SK-N-SH (cell line): ENCODE data around the gene POLR3G. TPM values are rescaled to one million over a fixed set of nuclear protein-coding genes. Genes with fewer than 3 reads are reported as not detected.

Source experiments
- CTCF ChIA-PET: fragments of 300-600, 350-600 bp; formaldehyde crosslinking; extraction: SDS; loops from one replicate; lab custom pipeline; 2021; lab: Yijun Ruan, JAX
- POLR2A ChIA-PET: fragments of 350-600 bp; sonication (Branson Sonifier 250); formaldehyde crosslinking; extraction: SDS; loops from one replicate; lab custom pipeline; 2020; ENCODE audit warnings: antibody characterized with exemption, inconsistent platforms; lab: Yijun Ruan, JAX
- DNase-seq: peaks from one replicate; pipeline ENCODE4 v3.0.0; 2012
- H2AFZ ChIP-seq: fragments of 200-600 bp; sonication (generic); 2 replicates; pipeline ENCODE4 v1.8.1; 2016; ENCODE audit warnings: antibody characterized with exemption, mild to moderate bottlenecking, low read depth
- H3F3A ChIP-seq: fragments of 200-600 bp; sonication (generic); replicated peaks from 2 replicates; pipeline ENCODE3; 2016; ENCODE audit warnings: antibody characterized with exemption, mild to moderate bottlenecking; ENCODE audit not compliant: insufficient read depth
- H3K27ac ChIP-seq, 2 experiments: fragments of 200-500 bp in 1 of 2; fragments of 200-600 bp in 1 of 2; sonication (Bioruptor generic) in 1 of 2; sonication (generic), shearing (Covaris generic) in 1 of 2; 2 replicates each; pipeline versions ENCODE4 v1.5.1 to v1.6.1; 2014 to 2016; ENCODE audit warnings: low read depth in 2 of 2, inconsistent platforms in 1 of 2, low read length in 1 of 2, mild to moderate bottlenecking in 1 of 2, mixed read lengths in 1 of 2
- H3K27me3 ChIP-seq: fragments of 200-600 bp; sonication (generic), shearing (Covaris generic); 2 replicates; pipeline ENCODE4 v1.6.1; 2016; ENCODE audit warnings: mixed run types; ENCODE audit not compliant: insufficient read depth
- H3K36me3 ChIP-seq, 2 experiments: fragments of 200-500 bp in 1 of 2; fragments of 200-600 bp in 1 of 2; sonication (Bioruptor generic) in 1 of 2; sonication (generic) in 1 of 2; replicated peaks in 1 of 2; 2 replicates each; pipeline versions ENCODE3 to v1.5.1; 2014 to 2016; ENCODE audit warnings: low read length in 1 of 2, mild to moderate bottlenecking in 1 of 2; ENCODE audit not compliant: insufficient read depth in 2 of 2, control insufficient read depth in 1 of 2
- H3K4me1 ChIP-seq, 2 experiments: fragments of 200-500 bp in 1 of 2; fragments of 200-600 bp in 1 of 2; sonication (Bioruptor generic) in 1 of 2; sonication (generic), shearing (Covaris generic) in 1 of 2; 2 replicates each; pipeline versions ENCODE4 v1.5.1 to v1.6.1; 2014 to 2016; ENCODE audit warnings: low read depth in 1 of 2, low read length in 1 of 2, mixed run types in 1 of 2; ENCODE audit not compliant: insufficient read depth in 2 of 2, control insufficient read depth in 1 of 2
- H3K4me2 ChIP-seq: fragments of 200-600 bp; sonication (generic), shearing (Covaris generic); 2 replicates; pipeline ENCODE4 v1.6.1; 2017; ENCODE audit warnings: mixed run types
- H3K4me3 ChIP-seq, 2 experiments: fragments of 200-500 bp in 1 of 2; fragments of 200-600 bp in 1 of 2; sonication (Bioruptor generic) in 1 of 2; sonication (generic), shearing (Covaris generic) in 1 of 2; 2 replicates each; pipeline versions ENCODE4 v1.5.1 to v1.8.1; 2014 to 2016; ENCODE audit warnings: low read depth in 2 of 2, inconsistent platforms in 1 of 2, low read length in 1 of 2, mild to moderate bottlenecking in 1 of 2, mixed read lengths in 1 of 2, moderate library complexity in 1 of 2
- H3K79me2 ChIP-seq: fragments of 200-600 bp; sonication (generic); 2 replicates; pipeline ENCODE4 v1.8.1; 2017; ENCODE audit warnings: mild to moderate bottlenecking; ENCODE audit not compliant: insufficient read depth
- H3K9ac ChIP-seq: fragments of 200-600 bp; sonication (generic); 2 replicates; pipeline ENCODE4 v1.6.1; 2017; ENCODE audit warnings: mixed run types
- H3K9me2 ChIP-seq: fragments of 200-600 bp; sonication (generic); 2 replicates; pipeline ENCODE4 v1.6.1; 2017; ENCODE audit warnings: mixed run types
- H3K9me3 ChIP-seq: fragments of 200-600 bp; sonication (generic); 2 replicates; pipeline ENCODE4 v1.6.1; 2017; ENCODE audit warnings: mixed run types, mild to moderate bottlenecking, moderate library complexity
- H4K20me1 ChIP-seq: fragments of 200-600 bp; sonication (generic); 2 replicates; pipeline ENCODE4 v1.6.1; 2017; ENCODE audit warnings: mild to moderate bottlenecking, mixed run types; ENCODE audit not compliant: insufficient read depth
- CHD2 ChIP-seq: fragments of 150-350 bp; IDR thresholded peaks from 2 replicates; pipeline ENCODE4 v1.6.1; 2018; ENCODE audit warnings: low read length; ENCODE audit not compliant: partially characterized antibody
- EZH2phosphoT487 ChIP-seq: fragments of 200-600 bp; sonication (generic); IDR thresholded peaks from 2 replicates; pipeline ENCODE4 v1.6.1; 2017; ENCODE audit warnings: low read depth, mixed run types, mild to moderate bottlenecking, antibody characterized with exemption, moderate library complexity, borderline replicate concordance
- GATA2 ChIP-seq: sonication (generic); formaldehyde crosslinking; IDR thresholded peaks from 2 replicates; pipeline ENCODE4 v1.5.0; 2020; ENCODE audit warnings: mild to moderate bottlenecking, missing genetic modification reagents
- JUND ChIP-seq: IDR thresholded peaks from 2 replicates; pipeline ENCODE4 v1.4.0; 2012
- MXI1 ChIP-seq: IDR thresholded peaks from 2 replicates; pipeline ENCODE4 v1.6.1; 2012; ENCODE audit warnings: mild to moderate bottlenecking, low read depth, low read length, improper control_type of control experiment
- NFIC ChIP-seq: IDR thresholded peaks from 2 replicates; pipeline ENCODE4 v1.4.0; 2012; ENCODE audit warnings: borderline replicate concordance
- RAD21 ChIP-seq: IDR thresholded peaks from 2 replicates; pipeline ENCODE4 v1.6.1; 2012; ENCODE audit warnings: mild to moderate bottlenecking, low read length
- RCOR1 ChIP-seq: fragments of 150-350 bp; IDR thresholded peaks from 2 replicates; pipeline ENCODE4 v1.6.1; 2017; ENCODE audit warnings: antibody characterized with exemption, low read length
- SIN3A ChIP-seq: IDR thresholded peaks from 2 replicates; pipeline ENCODE4 v1.6.1; 2012; ENCODE audit warnings: low read depth, mild to moderate bottlenecking, low read length, moderate library complexity, borderline replicate concordance
- WGBS: methylation state at CpG from one replicate; pipeline ENCODE4 v1.1.6; 2017; ENCODE audit warnings: low lambda C conversion rate; 5-methylcytosine and 5-hydroxymethylcytosine counted together
- polyA plus RNA-seq, 3 experiments: library from polyadenylated mRNA; depleted of rRNA; stranded (reverse); fragments of >200 nt; gene quantifications; 2 replicates each; pipeline ENCODE4 v1.2.3, GENCODE V29; 2012
- TF ChIP-seq, protein P1 (sequence below): IDR thresholded peaks from 2 replicates; pipeline ENCODE4; 2012
- TF ChIP-seq, protein P2 (sequence below): IDR thresholded peaks from 2 replicates; pipeline ENCODE4 v1.4.0; 2012; ENCODE audit warnings: low read depth, borderline replicate concordance
- TF ChIP-seq, protein P3 (sequence below): IDR thresholded peaks from 2 replicates; pipeline ENCODE4 v1.6.1; 2012; ENCODE audit warnings: mild to moderate bottlenecking, low read depth, low read length, moderate library complexity
- TF ChIP-seq, protein P4 (sequence below): IDR thresholded peaks from 2 replicates; pipeline ENCODE4 v1.4.0; 2012; ENCODE audit warnings: low read depth, borderline replicate concordance

Gene POLR3G
- polyA plus RNA-seq, 1 of the 3 experiments (the other 2 are of a cell fraction): 17.1 TPM

DNA sequence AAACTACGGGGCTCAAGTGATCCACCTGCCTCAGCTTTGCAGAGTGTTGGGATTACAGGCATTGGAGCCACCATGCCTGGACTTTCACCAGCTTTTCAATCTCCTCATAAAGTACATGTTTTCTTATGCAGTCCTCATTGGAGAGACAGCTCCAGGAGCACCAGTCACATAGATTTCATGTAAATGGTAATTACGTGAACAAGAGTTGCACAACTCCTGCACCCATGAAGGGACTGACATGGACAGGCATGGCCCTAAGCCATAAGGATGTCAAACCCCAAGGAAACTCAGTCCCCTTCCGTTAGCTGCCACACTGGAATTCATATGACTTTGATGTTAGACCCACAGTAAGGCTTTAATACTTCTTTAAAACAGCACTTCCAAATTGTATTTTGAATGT, 76.3 kb downstream of the POLR3G start:
- peaks cover 5% of the 10 kb centered on the region; the same call in 1 of the 2 replicates for H3K27me3 ChIP-seq
- no peak overlapping the region for H3K4me3 ChIP-seq
- TF ChIP-seq, protein P1, sequence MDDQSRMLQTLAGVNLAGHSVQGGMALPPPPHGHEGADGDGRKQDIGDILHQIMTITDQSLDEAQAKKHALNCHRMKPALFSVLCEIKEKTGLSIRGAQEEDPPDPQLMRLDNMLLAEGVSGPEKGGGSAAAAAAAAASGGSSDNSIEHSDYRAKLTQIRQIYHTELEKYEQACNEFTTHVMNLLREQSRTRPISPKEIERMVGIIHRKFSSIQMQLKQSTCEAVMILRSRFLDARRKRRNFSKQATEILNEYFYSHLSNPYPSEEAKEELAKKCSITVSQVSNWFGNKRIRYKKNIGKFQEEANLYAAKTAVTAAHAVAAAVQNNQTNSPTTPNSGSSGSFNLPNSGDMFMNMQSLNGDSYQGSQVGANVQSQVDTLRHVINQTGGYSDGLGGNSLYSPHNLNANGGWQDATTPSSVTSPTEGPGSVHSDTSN: no peak
- TF ChIP-seq MXI1 (no peak), GATA2 (CRISPR knock-in tag) (no peak), CHD2 (no peak)
- TF ChIP-seq, protein P2, sequence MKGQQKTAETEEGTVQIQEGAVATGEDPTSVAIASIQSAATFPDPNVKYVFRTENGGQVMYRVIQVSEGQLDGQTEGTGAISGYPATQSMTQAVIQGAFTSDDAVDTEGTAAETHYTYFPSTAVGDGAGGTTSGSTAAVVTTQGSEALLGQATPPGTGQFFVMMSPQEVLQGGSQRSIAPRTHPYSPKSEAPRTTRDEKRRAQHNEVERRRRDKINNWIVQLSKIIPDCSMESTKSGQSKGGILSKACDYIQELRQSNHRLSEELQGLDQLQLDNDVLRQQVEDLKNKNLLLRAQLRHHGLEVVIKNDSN: no peak
- 38% methylated on average over 3 of the region's 3 CpGs for WGBS
- ChIA-PET POLR2A (interaction anchor here (1.3 kb wide), 1 partner anchor 8 kb away, joined by 3 read pairs; the partner anchor contains the start of gene ADGRV1), CTCF (interaction anchor here (1.6 kb wide), 1 partner anchor 21 kb away, joined by 7 read pairs; the partner anchor contains the start of gene LYSMD3)
- H3K27ac ChIP-seq: no peak overlapping the region
- DNase-seq: no peak
- H3K79me2 ChIP-seq: no peaks in the 10 kb centered on the region
- H3K36me3 ChIP-seq: no peaks in the 10 kb centered on the region
- H2AFZ ChIP-seq: no peak overlapping the region
- H3K9me2 ChIP-seq: no peaks in the 10 kb centered on the region
- H3K9ac ChIP-seq: no peak overlapping the region
- no peak overlapping the region for H3K4me2 ChIP-seq
- H3F3A ChIP-seq: no peaks in the 10 kb centered on the region
- H3K4me1 ChIP-seq: peaks cover 0 to 2% of the 10 kb centered on the region in 2 experiments; a peak in 2 of 4 replicates
- no peaks in the 10 kb centered on the region for H4K20me1 ChIP-seq
- no peaks in the 10 kb centered on the region for H3K9me3 ChIP-seq

DNA sequence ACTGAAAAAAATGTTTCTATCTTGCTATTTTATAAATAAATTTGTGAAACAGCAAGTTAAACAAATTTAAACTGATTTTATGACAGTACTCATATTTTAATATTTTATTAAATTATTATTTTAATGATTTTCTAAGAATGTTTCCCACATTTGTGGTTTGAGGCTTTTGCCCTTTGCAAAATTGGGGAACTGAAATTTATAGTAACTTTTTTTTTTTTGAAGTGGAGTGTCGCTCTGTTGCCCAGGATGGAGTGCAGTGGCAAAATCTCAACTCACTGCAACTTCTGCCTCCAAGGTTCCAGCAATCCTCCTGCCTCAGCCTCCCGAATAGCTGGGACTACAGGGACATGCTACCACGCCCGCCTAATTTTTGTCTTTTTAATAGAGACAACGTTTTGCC, 76.7 kb downstream of the POLR3G start:
- no peak overlapping the region for H2AFZ ChIP-seq
- H3K4me2 ChIP-seq: no peak overlapping the region
- ChIA-PET POLR2A (no interaction called here), CTCF (no interaction called here)
- TF ChIP-seq RCOR1 (no peak), RAD21 (no peak), NFIC (no peak), SIN3A (no peak), MXI1 (no peak), JUND (no peak), EZH2phosphoT487 (no peak)
- TF ChIP-seq, protein P3, sequence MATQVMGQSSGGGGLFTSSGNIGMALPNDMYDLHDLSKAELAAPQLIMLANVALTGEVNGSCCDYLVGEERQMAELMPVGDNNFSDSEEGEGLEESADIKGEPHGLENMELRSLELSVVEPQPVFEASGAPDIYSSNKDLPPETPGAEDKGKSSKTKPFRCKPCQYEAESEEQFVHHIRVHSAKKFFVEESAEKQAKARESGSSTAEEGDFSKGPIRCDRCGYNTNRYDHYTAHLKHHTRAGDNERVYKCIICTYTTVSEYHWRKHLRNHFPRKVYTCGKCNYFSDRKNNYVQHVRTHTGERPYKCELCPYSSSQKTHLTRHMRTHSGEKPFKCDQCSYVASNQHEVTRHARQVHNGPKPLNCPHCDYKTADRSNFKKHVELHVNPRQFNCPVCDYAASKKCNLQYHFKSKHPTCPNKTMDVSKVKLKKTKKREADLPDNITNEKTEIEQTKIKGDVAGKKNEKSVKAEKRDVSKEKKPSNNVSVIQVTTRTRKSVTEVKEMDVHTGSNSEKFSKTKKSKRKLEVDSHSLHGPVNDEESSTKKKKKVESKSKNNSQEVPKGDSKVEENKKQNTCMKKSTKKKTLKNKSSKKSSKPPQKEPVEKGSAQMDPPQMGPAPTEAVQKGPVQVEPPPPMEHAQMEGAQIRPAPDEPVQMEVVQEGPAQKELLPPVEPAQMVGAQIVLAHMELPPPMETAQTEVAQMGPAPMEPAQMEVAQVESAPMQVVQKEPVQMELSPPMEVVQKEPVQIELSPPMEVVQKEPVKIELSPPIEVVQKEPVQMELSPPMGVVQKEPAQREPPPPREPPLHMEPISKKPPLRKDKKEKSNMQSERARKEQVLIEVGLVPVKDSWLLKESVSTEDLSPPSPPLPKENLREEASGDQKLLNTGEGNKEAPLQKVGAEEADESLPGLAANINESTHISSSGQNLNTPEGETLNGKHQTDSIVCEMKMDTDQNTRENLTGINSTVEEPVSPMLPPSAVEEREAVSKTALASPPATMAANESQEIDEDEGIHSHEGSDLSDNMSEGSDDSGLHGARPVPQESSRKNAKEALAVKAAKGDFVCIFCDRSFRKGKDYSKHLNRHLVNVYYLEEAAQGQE: no peak
- TF ChIP-seq, protein P2: no peak
- TF ChIP-seq, protein P4, sequence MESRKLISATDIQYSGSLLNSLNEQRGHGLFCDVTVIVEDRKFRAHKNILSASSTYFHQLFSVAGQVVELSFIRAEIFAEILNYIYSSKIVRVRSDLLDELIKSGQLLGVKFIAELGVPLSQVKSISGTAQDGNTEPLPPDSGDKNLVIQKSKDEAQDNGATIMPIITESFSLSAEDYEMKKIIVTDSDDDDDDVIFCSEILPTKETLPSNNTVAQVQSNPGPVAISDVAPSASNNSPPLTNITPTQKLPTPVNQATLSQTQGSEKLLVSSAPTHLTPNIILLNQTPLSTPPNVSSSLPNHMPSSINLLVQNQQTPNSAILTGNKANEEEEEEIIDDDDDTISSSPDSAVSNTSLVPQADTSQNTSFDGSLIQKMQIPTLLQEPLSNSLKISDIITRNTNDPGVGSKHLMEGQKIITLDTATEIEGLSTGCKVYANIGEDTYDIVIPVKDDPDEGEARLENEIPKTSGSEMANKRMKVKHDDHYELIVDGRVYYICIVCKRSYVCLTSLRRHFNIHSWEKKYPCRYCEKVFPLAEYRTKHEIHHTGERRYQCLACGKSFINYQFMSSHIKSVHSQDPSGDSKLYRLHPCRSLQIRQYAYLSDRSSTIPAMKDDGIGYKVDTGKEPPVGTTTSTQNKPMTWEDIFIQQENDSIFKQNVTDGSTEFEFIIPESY: no peak
- no peaks in the 10 kb centered on the region for H3K9me3 ChIP-seq
- no peaks in the 10 kb centered on the region for H4K20me1 ChIP-seq
- H3K4me3 ChIP-seq: no peak overlapping the region
- DNase-seq: no peak
- no peak overlapping the region for H3K9ac ChIP-seq
- no peak overlapping the region for H3K27ac ChIP-seq
- H3F3A ChIP-seq: no peaks in the 10 kb centered on the region
- H3K27me3 ChIP-seq: peaks cover 9% of the 10 kb centered on the region; the same call in 1 of the 2 replicates
- H3K36me3 ChIP-seq: no peaks in the 10 kb centered on the region
- WGBS: 41% methylated on average over 5 of the region's 5 CpGs
- H3K9me2 ChIP-seq: no peaks in the 10 kb centered on the region
- peaks cover 0 to 2% of the 10 kb centered on the region in 2 experiments; a peak in 2 of 4 replicates for H3K4me1 ChIP-seq
- H3K79me2 ChIP-seq: no peaks in the 10 kb centered on the region
